Stimulated activated effector memory CD8-positive, alpha-beta T cell treated with anti-CD3 and anti-CD28 coated beads, Interleukin-12 subunit alpha, Interleukin-12 subunit beta, amount 100 ng/mL, for 72 hours (primary cell): ENCODE data around the gene DPP9.
"Not testable (repeated sequence)": the region's sequence is repeated elsewhere in the genome, so short reads cannot be mapped to it uniquely, and the experiment has no call there.

Source experiments
- ATAC-seq: fragments of 150-1000 bp; cut with Tn5 transposase; 2 replicates; pipeline ENCODE4 v1.10.0; 2021
- DNase-seq, 2 donors: peaks; one replicate each; pipeline ENCODE4 v3.0.0; 2021 to 2022; ENCODE audit warnings: low spot score in 2 of 2
- H3K27ac Mint-ChIP-seq: one replicate; pipeline ENCODE4 v1.8.0; 2022; ENCODE audit warnings: mild to moderate bottlenecking, mixed read lengths
- H3K36me3 Mint-ChIP-seq: one replicate; pipeline ENCODE4 v1.8.0; 2022; ENCODE audit warnings: mild to moderate bottlenecking, mixed read lengths
- H3K4me1 Mint-ChIP-seq: one replicate; pipeline ENCODE4 v1.8.0; 2022; ENCODE audit warnings: mixed read lengths
- H3K4me3 Mint-ChIP-seq: one replicate; pipeline ENCODE4 v1.8.0; 2022; ENCODE audit warnings: mild to moderate bottlenecking, mixed read lengths
- H3K9me3 Mint-ChIP-seq: one replicate; pipeline ENCODE4 v1.8.0; 2022; ENCODE audit warnings: mixed read lengths

DPP9 gene

GRCh38 chr19:4748185-4748584, 24.5 kb upstream of the DPP9 start:
- Mint-ChIP-seq H3K9me3 (no peaks in the 10 kb centered on the region), H3K27ac (no peak overlapping the region), H3K4me1 (no peaks in the 10 kb centered on the region), H3K4me3 (no peak overlapping the region), H3K36me3 (no peaks in the 10 kb centered on the region)
- no peak for ATAC-seq
- no peak for DNase-seq

GRCh38 chr19:4745986-4746385, 22.3 kb upstream of the DPP9 start:
- no peaks in the 10 kb centered on the region for H3K9me3 Mint-ChIP-seq
- ATAC-seq, result no peak
- no peaks in the 10 kb centered on the region for H3K36me3 Mint-ChIP-seq
- no peak overlapping the region for H3K4me3 Mint-ChIP-seq
- DNase-seq, result no peak
- no peaks in the 10 kb centered on the region for H3K4me1 Mint-ChIP-seq
- no peak overlapping the region for H3K27ac Mint-ChIP-seq

- not testable (repeated sequence) for H3K36me3 Mint-ChIP-seq, H3K4me1 Mint-ChIP-seq, DNase-seq, H3K9me3 Mint-ChIP-seq, H3K27ac Mint-ChIP-seq, ATAC-seq, H3K4me3 Mint-ChIP-seq
Measured at GRCh38 chr19:4745175-4745574, 21.5 kb upstream of the DPP9 start.

GRCh38 chr19:4744451-4745174, 21.0 kb upstream of the DPP9 start:
- H3K4me1 Mint-ChIP-seq, result no peaks in the 10 kb centered on the region
- H3K4me3 Mint-ChIP-seq, result no peak overlapping the region
- H3K9me3 Mint-ChIP-seq, result no peaks in the 10 kb centered on the region
- ATAC-seq, result no peak
- no peak for DNase-seq
- H3K36me3 Mint-ChIP-seq, result no peaks in the 10 kb centered on the region
- H3K27ac Mint-ChIP-seq, result no peak overlapping the region

GRCh38 chr19:4742723-4743646, 19.3 kb upstream of the DPP9 start:
- DNase-seq (no peak), ATAC-seq (no peak)
- Mint-ChIP-seq H3K9me3 (no peaks in the 10 kb centered on the region), H3K27ac (no peak overlapping the region), H3K4me1 (no peaks in the 10 kb centered on the region), H3K36me3 (no peaks in the 10 kb centered on the region), H3K4me3 (no peak overlapping the region)

- no peak for DNase-seq
- Mint-ChIP-seq H3K36me3 (no peaks in the 10 kb centered on the region), H3K4me1 (no peaks in the 10 kb centered on the region), H3K4me3 (no peak overlapping the region), H3K27ac (no peak overlapping the region), H3K9me3 (no peaks in the 10 kb centered on the region)
- ATAC-seq, result no peak
Measured at GRCh38 chr19:4740092-4740491, 16.4 kb upstream of the DPP9 start.

- H3K4me1 Mint-ChIP-seq, result no peaks in the 10 kb centered on the region
- no peak overlapping the region for H3K4me3 Mint-ChIP-seq
- no peak for DNase-seq
- ATAC-seq, result no peak
- no peak overlapping the region for H3K27ac Mint-ChIP-seq
- no peaks in the 10 kb centered on the region for H3K36me3 Mint-ChIP-seq
- no peaks in the 10 kb centered on the region for H3K9me3 Mint-ChIP-seq
Measured at GRCh38 chr19:4738734-4739133, 15.1 kb upstream of the DPP9 start.

- Mint-ChIP-seq H3K27ac (no peak overlapping the region), H3K9me3 (no peaks in the 10 kb centered on the region), H3K36me3 (no peaks in the 10 kb centered on the region), H3K4me3 (no peak overlapping the region), H3K4me1 (no peaks in the 10 kb centered on the region)
- DNase-seq (no peak), ATAC-seq (no peak)
Measured at GRCh38 chr19:4737955-4738600, 14.4 kb upstream of the DPP9 start.

- ATAC-seq (no peak), DNase-seq (no peak)
- no peak overlapping the region for H3K4me3 Mint-ChIP-seq
- H3K4me1 Mint-ChIP-seq, result peaks cover 6% of the 10 kb centered on the region
- no peaks in the 10 kb centered on the region for H3K36me3 Mint-ChIP-seq
- H3K9me3 Mint-ChIP-seq, result no peaks in the 10 kb centered on the region
- H3K27ac Mint-ChIP-seq, result peak overlapping the region; percentile 35
Measured at GRCh38 chr19:4733755-4734345, 10.2 kb upstream of the DPP9 start.

- peak overlapping the region; percentile 28 for H3K4me3 Mint-ChIP-seq
- peak; percentile 90 for ATAC-seq
- H3K4me1 Mint-ChIP-seq, result peaks cover 6% of the 10 kb centered on the region
- peak in 1 of 2 donors; percentile 62 for DNase-seq
- H3K9me3 Mint-ChIP-seq, result no peaks in the 10 kb centered on the region
- no peaks in the 10 kb centered on the region for H3K36me3 Mint-ChIP-seq
- H3K27ac Mint-ChIP-seq, result no peak overlapping the region
Measured at GRCh38 chr19:4732680-4733114, 9.1 kb upstream of the DPP9 start.

- H3K9me3 Mint-ChIP-seq, result no peaks in the 10 kb centered on the region
- DNase-seq (peak; percentile 56 to 86), ATAC-seq (peak; percentile 73)
- H3K4me3 Mint-ChIP-seq, result no peak overlapping the region
- peaks cover under 1% of the 10 kb centered on the region for H3K36me3 Mint-ChIP-seq
- peaks cover 6% of the 10 kb centered on the region for H3K4me1 Mint-ChIP-seq
- H3K27ac Mint-ChIP-seq, result no peak overlapping the region
Measured at GRCh38 chr19:4730740-4731171, 7.1 kb upstream of the DPP9 start.

GRCh38 chr19:4728871-4729270, 5.2 kb upstream of the DPP9 start:
- ATAC-seq (no peak), DNase-seq (no peak)
- Mint-ChIP-seq H3K4me3 (no peak overlapping the region), H3K27ac (no peak overlapping the region), H3K4me1 (peaks cover 25% of the 10 kb centered on the region), H3K36me3 (peaks cover 20% of the 10 kb centered on the region), H3K9me3 (no peaks in the 10 kb centered on the region)

- DNase-seq (no peak), ATAC-seq (peak; percentile 3)
- Mint-ChIP-seq H3K4me3 (peak overlapping the region; percentile 100), H3K27ac (peak overlapping the region; percentile 100), H3K9me3 (no peaks in the 10 kb centered on the region), H3K4me1 (peaks cover 59% of the 10 kb centered on the region), H3K36me3 (peaks cover 72% of the 10 kb centered on the region)
Measured at GRCh38 chr19:4722671-4723594, 709 bp downstream of the DPP9 start.

GRCh38 chr19:4721196-4721595, 2.4 kb downstream of the DPP9 start:
- H3K9me3 Mint-ChIP-seq, result no peaks in the 10 kb centered on the region
- peaks cover 90% of the 10 kb centered on the region for H3K36me3 Mint-ChIP-seq
- peak overlapping the region; percentile 100 for H3K4me3 Mint-ChIP-seq
- DNase-seq (no peak), ATAC-seq (no peak)
- peaks cover 60% of the 10 kb centered on the region for H3K4me1 Mint-ChIP-seq
- peak overlapping the region; percentile 86 for H3K27ac Mint-ChIP-seq
